RWPE1 (cell line): ENCODE results near the gene FCRL1.

ENCODE experiments used
- CTCF ChIA-PET: fragments of 350-600 bp; sonication (Branson Sonifier 250); formaldehyde crosslinking; extraction: SDS; loops from one replicate; lab custom pipeline; 2021; lab: Yijun Ruan, JAX
- POLR2A ChIA-PET: fragments of 400-600 bp; formaldehyde crosslinking; extraction: SDS; loops from one replicate; lab custom pipeline; 2020; ENCODE audit warnings: antibody characterized with exemption; ENCODE audit not compliant: low non-redundant PET; lab: Yijun Ruan, JAX
- DNase-seq: peaks from one replicate; pipeline ENCODE4 v3.0.0; 2012; ENCODE audit warnings: low spot score
- H3K27ac ChIP-seq: fragments of 450-650 bp; 2 replicates; pipeline ENCODE4 v1.5.1; 2017
- TF ChIP-seq, protein P1 (sequence below): fragments of 450-650 bp; conservative IDR thresholded peaks from 2 replicates; pipeline ENCODE4 v1.5.1; 2017; ENCODE audit warnings: low read depth, mild to moderate bottlenecking

Gene FCRL1, protein sequence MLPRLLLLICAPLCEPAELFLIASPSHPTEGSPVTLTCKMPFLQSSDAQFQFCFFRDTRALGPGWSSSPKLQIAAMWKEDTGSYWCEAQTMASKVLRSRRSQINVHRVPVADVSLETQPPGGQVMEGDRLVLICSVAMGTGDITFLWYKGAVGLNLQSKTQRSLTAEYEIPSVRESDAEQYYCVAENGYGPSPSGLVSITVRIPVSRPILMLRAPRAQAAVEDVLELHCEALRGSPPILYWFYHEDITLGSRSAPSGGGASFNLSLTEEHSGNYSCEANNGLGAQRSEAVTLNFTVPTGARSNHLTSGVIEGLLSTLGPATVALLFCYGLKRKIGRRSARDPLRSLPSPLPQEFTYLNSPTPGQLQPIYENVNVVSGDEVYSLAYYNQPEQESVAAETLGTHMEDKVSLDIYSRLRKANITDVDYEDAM

DNA sequence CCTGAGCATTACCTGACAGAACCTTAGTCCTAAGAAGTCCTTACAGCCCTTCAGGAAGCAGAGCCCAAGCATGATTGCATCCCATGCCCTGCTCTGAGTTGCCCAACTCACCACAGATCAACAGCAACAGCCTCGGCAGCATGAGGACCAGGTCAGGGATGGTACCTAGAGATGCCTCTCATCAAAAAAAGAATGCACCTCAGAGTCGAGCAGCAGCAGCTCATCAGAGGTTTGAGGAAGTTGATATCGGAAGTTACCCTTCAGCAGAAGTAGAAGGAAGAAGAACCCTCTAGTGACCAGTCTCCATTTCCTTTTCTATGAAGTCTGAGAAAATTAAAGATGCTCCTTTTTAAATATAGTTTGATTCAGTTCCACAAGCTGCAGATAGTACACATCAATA is at the start of gene FCRL1:
FCRL1 (minus strand) TSS at position 225 of the 400 bp plus-strand sequence; CDS start at position 142, 83 bp downstream.
- H3K27ac ChIP-seq = no peak within 1 kb of the TSS
- CTCF ChIA-PET = no interaction called here
- DNase-seq = no peak
- TF ChIP-seq, protein P1, sequence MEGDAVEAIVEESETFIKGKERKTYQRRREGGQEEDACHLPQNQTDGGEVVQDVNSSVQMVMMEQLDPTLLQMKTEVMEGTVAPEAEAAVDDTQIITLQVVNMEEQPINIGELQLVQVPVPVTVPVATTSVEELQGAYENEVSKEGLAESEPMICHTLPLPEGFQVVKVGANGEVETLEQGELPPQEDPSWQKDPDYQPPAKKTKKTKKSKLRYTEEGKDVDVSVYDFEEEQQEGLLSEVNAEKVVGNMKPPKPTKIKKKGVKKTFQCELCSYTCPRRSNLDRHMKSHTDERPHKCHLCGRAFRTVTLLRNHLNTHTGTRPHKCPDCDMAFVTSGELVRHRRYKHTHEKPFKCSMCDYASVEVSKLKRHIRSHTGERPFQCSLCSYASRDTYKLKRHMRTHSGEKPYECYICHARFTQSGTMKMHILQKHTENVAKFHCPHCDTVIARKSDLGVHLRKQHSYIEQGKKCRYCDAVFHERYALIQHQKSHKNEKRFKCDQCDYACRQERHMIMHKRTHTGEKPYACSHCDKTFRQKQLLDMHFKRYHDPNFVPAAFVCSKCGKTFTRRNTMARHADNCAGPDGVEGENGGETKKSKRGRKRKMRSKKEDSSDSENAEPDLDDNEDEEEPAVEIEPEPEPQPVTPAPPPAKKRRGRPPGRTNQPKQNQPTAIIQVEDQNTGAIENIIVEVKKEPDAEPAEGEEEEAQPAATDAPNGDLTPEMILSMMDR = no peak
- POLR2A ChIA-PET = no interaction called here

DNA sequence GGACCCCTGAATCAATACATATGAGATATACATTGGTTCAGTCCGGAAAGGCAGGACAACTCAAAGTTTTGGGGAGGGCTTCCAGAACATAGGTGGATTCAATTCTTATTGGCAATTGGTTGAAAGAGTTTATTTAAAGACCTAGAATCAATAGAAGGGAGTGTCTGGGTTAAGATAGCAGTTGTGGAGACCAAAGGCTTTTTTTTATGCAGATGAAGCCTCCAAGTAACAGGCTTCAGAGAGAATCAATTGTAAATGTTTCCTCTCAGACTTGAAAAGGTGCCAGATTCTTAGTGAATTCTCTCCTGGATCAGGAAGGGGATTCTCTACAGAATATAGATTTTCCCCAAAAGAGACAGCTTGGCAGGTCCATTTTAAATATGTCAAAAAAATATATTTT is 48.7 kb upstream of the FCRL1 start:
- H3K27ac ChIP-seq = no peak overlapping the region
- DNase-seq = no peak
- ChIA-PET CTCF (interaction anchor here (0.8 to 1.0 kb wide), 2 partner anchors 15 to 73 kb away, joined by 3 to 5 read pairs; no protein-coding TSS in a partner anchor), POLR2A (no interaction called here)
- TF ChIP-seq, protein P1 = no peak

DNA sequence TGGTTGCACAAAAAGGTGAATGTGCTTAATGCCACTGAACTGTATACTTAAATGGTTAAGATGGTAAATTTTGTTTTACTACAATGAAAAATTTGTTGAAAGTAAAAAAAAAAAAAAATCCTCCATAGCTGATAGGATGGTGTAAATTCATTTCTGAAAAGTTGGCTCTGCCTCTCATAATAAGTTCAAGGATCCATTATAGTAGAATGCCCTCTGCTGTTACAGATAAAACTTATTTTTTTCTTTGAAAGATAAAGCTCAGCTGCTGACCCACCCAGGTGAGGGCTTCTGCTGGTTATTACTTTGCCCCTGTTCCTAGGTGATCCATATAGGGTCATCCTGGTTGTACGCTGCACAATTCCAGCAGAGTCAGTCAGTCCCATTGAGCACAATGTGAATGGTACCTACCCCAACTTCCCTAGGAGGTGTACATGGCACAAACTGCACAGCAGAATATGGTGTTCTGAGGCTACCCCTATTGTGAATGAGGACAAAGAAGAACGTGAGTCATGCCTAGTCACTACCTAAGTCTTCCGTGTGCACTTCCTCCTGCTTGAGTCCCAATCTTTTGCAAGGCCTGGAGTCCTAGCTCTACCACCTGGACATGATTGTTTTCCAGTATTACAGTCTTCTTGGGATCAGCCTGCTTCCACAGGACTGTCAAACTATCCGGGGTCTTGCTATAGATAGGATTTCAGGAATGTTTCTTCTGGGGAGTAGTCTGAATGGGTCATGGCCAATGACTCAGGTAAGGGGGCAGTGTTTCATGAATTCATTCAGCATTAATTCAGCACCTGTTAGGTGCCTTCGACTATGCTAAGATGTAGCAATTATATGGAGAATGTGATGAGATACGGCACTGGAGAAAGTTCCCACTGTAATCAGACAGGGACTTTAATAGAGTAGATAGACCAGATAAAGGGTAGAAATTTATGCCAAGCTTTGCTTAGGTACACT is 42.5 kb upstream of the FCRL1 start:
- TF ChIP-seq, protein P1 = no peak
- POLR2A ChIA-PET = no interaction called here
- DNase-seq = peak; percentile 9
- CTCF ChIA-PET = interaction anchor here (0.6 kb wide), 1 partner anchor 1019 kb away, joined by 3 read pairs; no protein-coding TSS in a partner anchor
- H3K27ac ChIP-seq = no peak overlapping the region

DNA sequence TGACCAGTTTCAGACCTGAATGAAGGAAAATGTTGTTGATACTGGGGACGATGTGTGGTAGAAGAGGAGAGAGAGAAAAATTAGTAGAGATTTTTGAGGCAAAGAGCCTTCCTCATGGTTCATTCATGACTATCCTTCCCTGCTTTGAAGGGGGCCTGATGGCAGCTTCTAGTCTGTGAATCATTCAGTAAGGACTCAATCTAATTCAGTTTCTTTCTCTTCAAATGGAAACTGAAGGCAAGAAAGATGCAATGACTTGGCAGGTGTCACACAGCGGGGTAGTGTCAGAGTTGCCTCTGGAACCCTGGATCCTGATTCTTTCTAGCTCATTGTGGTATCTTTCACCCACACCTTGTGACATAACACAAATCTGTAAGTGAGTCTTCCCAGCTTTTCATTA is 36.6 kb upstream of the FCRL1 start:
- H3K27ac ChIP-seq = no peak overlapping the region
- CTCF ChIA-PET = no interaction called here
- no peak for DNase-seq
- TF ChIP-seq, protein P1 = no peak
- POLR2A ChIA-PET = no interaction called here

DNA sequence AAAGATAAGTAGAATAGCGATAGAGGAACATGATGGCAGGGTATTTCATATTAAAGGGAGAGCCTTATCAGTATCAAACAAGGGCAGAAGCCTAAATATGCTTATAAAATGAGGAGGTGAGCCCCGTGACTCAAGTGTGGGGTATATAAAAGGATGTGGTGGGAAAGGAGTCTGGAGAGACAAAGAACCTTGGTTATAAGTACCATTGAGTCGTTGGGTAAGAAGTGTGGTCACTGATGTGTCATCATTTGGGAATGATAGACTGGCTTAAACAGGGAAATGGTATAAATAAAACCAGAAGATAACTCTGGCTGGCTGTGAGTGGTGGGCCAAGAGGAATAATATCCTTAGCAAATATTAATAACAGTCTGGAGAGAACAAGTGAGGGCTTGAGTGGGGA is 32.6 kb upstream of the FCRL1 start:
- peak; percentile 9 for DNase-seq
- ChIA-PET POLR2A (no interaction called here), CTCF (no interaction called here)
- TF ChIP-seq, protein P1 = no peak
- H3K27ac ChIP-seq = no peak overlapping the region

DNA sequence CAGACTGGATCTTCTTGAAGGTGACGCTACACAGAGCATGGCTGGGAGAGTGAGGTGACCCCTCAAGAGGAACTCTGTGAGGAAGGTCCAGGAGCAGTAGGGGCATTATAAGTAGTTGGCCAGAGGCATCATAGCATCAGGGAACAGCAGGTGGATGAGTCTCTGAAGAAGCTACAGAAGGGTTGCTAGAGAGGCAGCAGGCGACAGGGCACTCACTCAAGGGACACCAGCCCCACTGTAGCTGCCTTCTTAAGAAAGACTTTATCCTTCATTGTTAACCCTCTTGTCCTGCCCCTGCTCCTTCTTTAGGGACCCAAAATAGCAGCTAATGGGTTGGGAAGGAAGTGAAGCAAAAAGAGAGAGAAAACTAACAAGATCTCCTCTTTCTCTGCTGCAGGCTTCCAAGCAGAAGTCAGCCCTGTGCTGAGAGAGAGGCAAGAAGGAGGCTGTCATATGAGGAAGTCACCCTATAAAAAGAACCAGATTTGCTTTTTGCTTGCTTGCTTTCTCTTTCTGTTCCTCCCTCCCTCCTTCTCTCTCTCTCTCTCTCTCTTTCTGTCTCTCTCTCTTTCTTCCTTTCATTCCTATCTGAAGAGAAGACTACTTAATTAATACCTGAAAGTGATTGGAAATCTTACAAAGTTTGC is 29.4 kb upstream of the FCRL1 start:
- CTCF ChIA-PET = no interaction called here
- POLR2A ChIA-PET = no interaction called here
- H3K27ac ChIP-seq = no peak overlapping the region
- DNase-seq = no peak
- TF ChIP-seq, protein P1 = no peak
